ENCODE results near the gene SLC37A3.

DNA sequence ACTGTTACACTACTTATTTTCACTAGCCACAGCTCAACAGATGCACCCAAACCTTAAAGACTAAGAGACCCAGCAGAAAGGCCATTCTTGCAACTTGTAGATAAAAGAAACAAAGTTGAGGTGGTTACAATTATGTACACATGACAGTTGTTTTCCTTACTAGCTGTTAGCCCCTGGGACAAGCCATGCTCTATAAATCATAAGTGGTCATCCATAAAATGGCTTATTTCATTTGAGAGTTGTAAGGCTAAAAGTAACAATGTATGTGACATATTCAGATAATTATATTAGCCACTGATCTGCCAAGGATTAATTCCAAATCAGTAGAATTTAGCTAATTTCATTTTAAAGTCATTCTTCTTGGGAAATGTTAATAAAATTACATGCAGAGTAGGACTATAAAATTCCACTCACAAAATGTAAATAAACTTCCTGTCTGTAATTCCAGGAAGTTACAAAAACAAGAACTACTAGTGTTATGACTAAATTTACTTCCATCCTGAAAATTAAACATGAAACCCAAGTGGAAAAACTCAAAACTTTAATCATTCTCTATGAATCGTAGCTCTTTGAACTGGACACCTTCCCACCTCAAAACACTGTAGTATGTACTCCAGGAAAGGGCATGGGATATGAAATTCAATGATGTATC, 13.3 kb downstream of the SLC37A3 start:
- TF ChIP-seq, protein P1, sequence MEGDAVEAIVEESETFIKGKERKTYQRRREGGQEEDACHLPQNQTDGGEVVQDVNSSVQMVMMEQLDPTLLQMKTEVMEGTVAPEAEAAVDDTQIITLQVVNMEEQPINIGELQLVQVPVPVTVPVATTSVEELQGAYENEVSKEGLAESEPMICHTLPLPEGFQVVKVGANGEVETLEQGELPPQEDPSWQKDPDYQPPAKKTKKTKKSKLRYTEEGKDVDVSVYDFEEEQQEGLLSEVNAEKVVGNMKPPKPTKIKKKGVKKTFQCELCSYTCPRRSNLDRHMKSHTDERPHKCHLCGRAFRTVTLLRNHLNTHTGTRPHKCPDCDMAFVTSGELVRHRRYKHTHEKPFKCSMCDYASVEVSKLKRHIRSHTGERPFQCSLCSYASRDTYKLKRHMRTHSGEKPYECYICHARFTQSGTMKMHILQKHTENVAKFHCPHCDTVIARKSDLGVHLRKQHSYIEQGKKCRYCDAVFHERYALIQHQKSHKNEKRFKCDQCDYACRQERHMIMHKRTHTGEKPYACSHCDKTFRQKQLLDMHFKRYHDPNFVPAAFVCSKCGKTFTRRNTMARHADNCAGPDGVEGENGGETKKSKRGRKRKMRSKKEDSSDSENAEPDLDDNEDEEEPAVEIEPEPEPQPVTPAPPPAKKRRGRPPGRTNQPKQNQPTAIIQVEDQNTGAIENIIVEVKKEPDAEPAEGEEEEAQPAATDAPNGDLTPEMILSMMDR (IDR thresholded peaks at IDR 0.05): no peak
- TF ChIP-seq POLR2A (IDR thresholded peaks at IDR 0.05): no peak
